GM12801 (cell line): Measurements from ENCODE around the gene ZC3H12C.

Experiments
- CTCF ChIP-seq: IDR thresholded peaks from one replicate; pipeline ENCODE4 v1.5.1; 2011; ENCODE audit warnings: control low read depth; ENCODE audit not compliant: insufficient read length; ENCODE audit errors: extremely low read depth

The ZC3H12C gene

GRCh38 chr11:110147962-110148709 lies 54.9 kb downstream of the ZC3H12C start:
- TF ChIP-seq CTCF = no peak

- no peak for TF ChIP-seq CTCF
Measured at GRCh38 chr11:110148775-110149744, 55.9 kb downstream of the ZC3H12C start.

GRCh38 chr11:110152199-110152598 lies 59.0 kb downstream of the ZC3H12C start:
- TF ChIP-seq CTCF = no peak

GRCh38 chr11:110153474-110153873 lies 60.3 kb downstream of the ZC3H12C start:
- no peak for TF ChIP-seq CTCF

GRCh38 chr11:110156503-110156902 lies 63.3 kb downstream of the ZC3H12C start:
- no peak for TF ChIP-seq CTCF

- no peak for TF ChIP-seq CTCF
Measured at GRCh38 chr11:110158317-110159200, 65.4 kb downstream of the ZC3H12C start.
